GM20000 (cell line): Measurements from ENCODE around the gene CMYA5.
"Not testable (repeated sequence)": the region's sequence is repeated elsewhere in the genome, so short reads cannot be mapped to it uniquely, and the experiment has no call there.

ENCODE experiments used
- DNase-seq: peaks from one replicate; pipeline ENCODE4 v3.0.0; 2012; ENCODE audit warnings: low spot score
- CTCF ChIP-seq: IDR thresholded peaks from 2 replicates; pipeline ENCODE4 v1.5.1; 2012; ENCODE audit warnings: mild to moderate bottlenecking, control low read depth; ENCODE audit errors: extremely low read depth, missing control alignments

Gene CMYA5

GRCh38 chr5:79704553-79704952 is 14.9 kb downstream of the CMYA5 start:
- no peak for DNase-seq
- no peak for TF ChIP-seq CTCF

GRCh38 chr5:79705632-79706031 is 16.0 kb downstream of the CMYA5 start:
- no peak for TF ChIP-seq CTCF

DNA sequence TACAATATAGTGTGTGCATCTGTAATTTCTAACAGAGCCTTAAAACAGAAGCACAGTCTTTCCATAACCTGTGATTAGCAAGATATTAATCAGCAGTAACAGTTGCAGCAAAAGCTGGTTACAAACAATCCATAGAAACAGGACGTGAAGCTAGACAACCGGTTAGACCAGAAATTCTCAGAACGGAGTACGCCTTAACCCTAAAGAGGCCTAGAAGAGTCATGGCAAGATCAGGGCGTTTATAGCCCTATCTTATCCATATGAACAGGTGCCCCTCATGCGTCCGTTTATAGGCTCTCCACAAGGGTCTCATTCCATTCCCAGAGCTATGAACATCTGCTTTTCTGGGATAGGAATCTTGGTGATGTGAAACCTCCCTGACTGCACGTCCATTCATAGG is 16.7 kb downstream of the CMYA5 start:
- DNase-seq = not testable (repeated sequence)

More at GRCh38 chr5:79705632-79706031, 16.0 kb downstream of the CMYA5 start:
- no peak for DNase-seq

- no peak for TF ChIP-seq CTCF
- no peak for DNase-seq
Measured at GRCh38 chr5:79707535-79707934, 17.9 kb downstream of the CMYA5 start.

GRCh38 chr5:79712741-79713140 is 23.1 kb downstream of the CMYA5 start:
- DNase-seq = no peak
- no peak for TF ChIP-seq CTCF

- DNase-seq = no peak
- TF ChIP-seq CTCF = no peak
Measured at GRCh38 chr5:79713727-79714126, 24.1 kb downstream of the CMYA5 start.

DNA sequence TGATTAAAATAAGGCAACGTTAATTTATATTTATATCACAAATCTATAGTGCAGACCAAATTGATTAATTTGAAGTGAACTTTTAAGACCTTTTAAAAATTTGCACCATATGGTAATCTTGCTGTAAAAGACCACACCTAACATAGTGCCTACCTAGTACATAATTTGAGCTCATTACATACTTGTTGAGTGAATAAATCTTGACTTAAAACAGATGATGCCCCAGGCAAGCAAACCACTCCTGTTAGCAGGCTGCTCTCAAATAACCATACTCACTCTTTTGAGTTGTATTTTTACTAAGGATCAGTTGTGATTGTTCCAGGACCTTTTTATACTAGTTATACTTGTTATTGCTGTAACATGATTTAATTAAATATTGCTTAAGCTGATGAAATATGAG is 27.2 kb downstream of the CMYA5 start:
- DNase-seq = no peak
- TF ChIP-seq CTCF = no peak

GRCh38 chr5:79720096-79720495 is 30.5 kb downstream of the CMYA5 start:
- DNase-seq = no peak
- no peak for TF ChIP-seq CTCF
